DND-41 (cell line): Measurements from ENCODE around the gene CHRM4.

Experiments
- EZH2 ChIP-seq: IDR thresholded peaks from 3 replicates; pipeline ENCODE4 v1.6.1; 2012; ENCODE audit warnings: borderline replicate concordance, low read depth, mild to moderate bottlenecking, moderate library complexity, low read length, inconsistent platforms; ENCODE audit not compliant: severe bottlenecking
- TF ChIP-seq, protein P1 (sequence below): IDR thresholded peaks from 2 replicates; pipeline ENCODE4 v1.5.1; 2012; ENCODE audit warnings: borderline replicate concordance, low read length, moderate library complexity, mild to moderate bottlenecking; ENCODE audit not compliant: poor library complexity, severe bottlenecking; ENCODE audit errors: extremely low read depth

DNA sequence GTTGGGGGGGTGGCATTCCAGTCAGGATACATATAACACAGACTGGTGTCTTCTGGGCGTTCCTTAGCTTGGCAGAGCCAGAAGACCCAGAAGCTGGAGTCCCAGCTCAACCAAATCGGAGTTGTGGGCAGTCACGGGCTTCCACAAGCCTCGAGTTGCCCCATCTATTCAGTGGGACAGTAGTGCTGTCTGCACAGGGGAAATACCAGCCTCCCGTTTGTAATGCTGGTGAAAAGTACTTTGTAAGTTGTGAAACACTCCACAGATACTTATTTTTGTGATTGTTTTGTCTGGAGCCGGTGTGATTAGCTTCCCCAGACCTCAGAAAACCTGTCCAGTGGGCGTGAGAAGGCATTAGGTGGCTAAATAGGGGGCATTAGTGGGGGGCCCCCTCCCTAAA, 30.7 kb downstream of the CHRM4 start:
- TF ChIP-seq, protein P1, sequence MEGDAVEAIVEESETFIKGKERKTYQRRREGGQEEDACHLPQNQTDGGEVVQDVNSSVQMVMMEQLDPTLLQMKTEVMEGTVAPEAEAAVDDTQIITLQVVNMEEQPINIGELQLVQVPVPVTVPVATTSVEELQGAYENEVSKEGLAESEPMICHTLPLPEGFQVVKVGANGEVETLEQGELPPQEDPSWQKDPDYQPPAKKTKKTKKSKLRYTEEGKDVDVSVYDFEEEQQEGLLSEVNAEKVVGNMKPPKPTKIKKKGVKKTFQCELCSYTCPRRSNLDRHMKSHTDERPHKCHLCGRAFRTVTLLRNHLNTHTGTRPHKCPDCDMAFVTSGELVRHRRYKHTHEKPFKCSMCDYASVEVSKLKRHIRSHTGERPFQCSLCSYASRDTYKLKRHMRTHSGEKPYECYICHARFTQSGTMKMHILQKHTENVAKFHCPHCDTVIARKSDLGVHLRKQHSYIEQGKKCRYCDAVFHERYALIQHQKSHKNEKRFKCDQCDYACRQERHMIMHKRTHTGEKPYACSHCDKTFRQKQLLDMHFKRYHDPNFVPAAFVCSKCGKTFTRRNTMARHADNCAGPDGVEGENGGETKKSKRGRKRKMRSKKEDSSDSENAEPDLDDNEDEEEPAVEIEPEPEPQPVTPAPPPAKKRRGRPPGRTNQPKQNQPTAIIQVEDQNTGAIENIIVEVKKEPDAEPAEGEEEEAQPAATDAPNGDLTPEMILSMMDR: no peak
- TF ChIP-seq EZH2: no peak
